GM18867 (cell line): ENCODE data around the gene ZFYVE27.
A peak's percentile ranks its signal among the peaks of the same experiment; 100 is the strongest.
"Not testable (repeated sequence)": the region's sequence is repeated elsewhere in the genome, so short reads cannot be mapped to it uniquely, and the experiment has no call there.

Experiments
- ATAC-seq: cut with Tn5 transposase; IDR thresholded peaks from one replicate; pipeline ENCODE4 v1.9.1; 2021; ENCODE audit warnings: mild to moderate bottlenecking, moderate library complexity; ENCODE audit not compliant: unreplicated experiment

The ZFYVE27 gene

GRCh38 chr10:97736902-97737769 is at the start of gene ZFYVE27:
Gene ZFYVE27, plus strand, starts transcription at chr10:97737128. Its CDS starts 1,350 bp downstream, at chr10:97738478.
- ATAC-seq = peak; percentile 87

GRCh38 chr10:97687785-97688781 is 48.8 kb upstream of the ZFYVE27 start:
- ATAC-seq = no peak

GRCh38 chr10:97689559-97690020 is 47.3 kb upstream of the ZFYVE27 start:
- no peak for ATAC-seq

- ATAC-seq = no peak
These were observed 46.8 kb upstream of the ZFYVE27 start for GRCh38 chr10:97690133-97690532.

GRCh38 chr10:97698072-97698655 is 38.8 kb upstream of the ZFYVE27 start:
- not testable (repeated sequence) for ATAC-seq

- peak; percentile 78 for ATAC-seq
These were observed 35.4 kb upstream of the ZFYVE27 start for GRCh38 chr10:97701438-97702069.

- ATAC-seq = no peak
These were observed 33.4 kb upstream of the ZFYVE27 start for GRCh38 chr10:97703398-97704067.

- ATAC-seq = no peak
These were observed 32.6 kb upstream of the ZFYVE27 start for GRCh38 chr10:97704341-97704740.

GRCh38 chr10:97705006-97705670 is 31.8 kb upstream of the ZFYVE27 start:
- ATAC-seq = no peak

GRCh38 chr10:97707134-97707861 is 29.6 kb upstream of the ZFYVE27 start:
- no peak for ATAC-seq

GRCh38 chr10:97708167-97708566 is 28.8 kb upstream of the ZFYVE27 start:
- ATAC-seq = no peak

GRCh38 chr10:97708976-97709946 is 27.7 kb upstream of the ZFYVE27 start:
- ATAC-seq = no peak

GRCh38 chr10:97711640-97712572 is 25.0 kb upstream of the ZFYVE27 start:
- ATAC-seq = no peak

GRCh38 chr10:97713339-97713825 is 23.5 kb upstream of the ZFYVE27 start, which contains the start of gene MARVELD1:
Gene MARVELD1, plus strand, starts transcription at chr10:97713730. Its CDS starts 147 bp downstream, at chr10:97713877.
- no peak for ATAC-seq

GRCh38 chr10:97713826-97714400 is 23.0 kb upstream of the ZFYVE27 start:
- ATAC-seq = peak; percentile 83
